ENCODE measurements around the gene VDAC1. TPM values are rescaled to one million over a fixed set of nuclear protein-coding genes. Genes with fewer than 3 reads are reported as not detected.

The VDAC1 gene
- total and polyA plus RNA-seq, 2 of the 8 experiments (the other 6 are each of a cell fraction or from before 2014, with no cell fraction given), result 111 to 301 TPM

DNA sequence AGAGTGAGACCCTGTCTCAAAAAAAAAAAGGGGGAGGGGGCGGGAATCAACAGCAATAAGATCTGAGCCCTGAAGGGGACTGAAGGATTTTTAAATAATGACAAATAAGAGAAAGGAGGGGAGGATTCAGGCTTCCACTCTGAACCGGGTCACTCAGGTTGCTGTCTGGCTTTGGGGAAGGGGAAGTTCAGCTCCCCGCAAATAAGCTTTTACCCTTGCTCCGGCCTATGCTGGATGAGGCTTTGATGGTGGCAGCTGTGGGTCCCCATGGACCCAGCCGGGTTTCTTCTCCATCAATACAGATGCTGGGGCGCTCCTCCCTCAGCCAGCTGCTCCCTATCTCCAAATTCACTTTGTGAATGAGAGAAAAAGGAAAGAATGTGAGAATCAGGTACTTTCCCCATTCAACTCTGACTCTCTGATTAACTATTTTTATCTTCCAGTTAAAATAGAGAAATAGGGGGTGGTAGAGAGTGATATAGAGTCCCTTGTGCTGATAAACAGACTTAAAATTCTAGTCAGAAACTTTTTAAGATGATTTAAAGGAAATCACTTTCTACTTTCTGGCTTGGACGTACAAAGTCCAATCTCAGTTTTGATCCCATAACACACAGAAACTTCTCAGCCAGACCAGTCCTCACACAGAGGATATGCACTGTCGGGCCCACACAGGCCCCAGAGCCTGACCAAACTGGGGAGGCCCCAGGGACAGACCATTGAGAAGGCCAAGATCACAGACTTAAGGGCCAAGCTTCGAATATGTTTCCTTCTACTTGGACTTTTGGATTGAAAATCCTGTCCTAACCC, 76.0 kb downstream of the VDAC1 start:
- H3K36me3 ChIP-seq (ENCODE audit: control insufficient read depth in 2 of 4, insufficient read depth in 4 of 4, low read length in 3 of 4), result no peaks in the 10 kb centered on the region
- H3K4me1 ChIP-seq (replicated peaks in 1 of 4; ENCODE audit: control insufficient read depth in 3 of 4, insufficient read depth in 4 of 4, low read length in 3 of 4), result no peaks in the 10 kb centered on the region; a peak in 3 of 7 replicates
- no peak for FAIRE-seq
- no peak for TF ChIP-seq KDM1A (IDR thresholded peaks at IDR 0.05; ENCODE audit: borderline replicate concordance, low read length)
- no peak for TF ChIP-seq SIX5 (IDR thresholded peaks at IDR 0.05; ENCODE audit: low read depth, low read length)
- no peak for TF ChIP-seq TAF1 (IDR thresholded peaks at IDR 0.05; ENCODE audit: low read depth, low read length)
- TF ChIP-seq, protein P1, sequence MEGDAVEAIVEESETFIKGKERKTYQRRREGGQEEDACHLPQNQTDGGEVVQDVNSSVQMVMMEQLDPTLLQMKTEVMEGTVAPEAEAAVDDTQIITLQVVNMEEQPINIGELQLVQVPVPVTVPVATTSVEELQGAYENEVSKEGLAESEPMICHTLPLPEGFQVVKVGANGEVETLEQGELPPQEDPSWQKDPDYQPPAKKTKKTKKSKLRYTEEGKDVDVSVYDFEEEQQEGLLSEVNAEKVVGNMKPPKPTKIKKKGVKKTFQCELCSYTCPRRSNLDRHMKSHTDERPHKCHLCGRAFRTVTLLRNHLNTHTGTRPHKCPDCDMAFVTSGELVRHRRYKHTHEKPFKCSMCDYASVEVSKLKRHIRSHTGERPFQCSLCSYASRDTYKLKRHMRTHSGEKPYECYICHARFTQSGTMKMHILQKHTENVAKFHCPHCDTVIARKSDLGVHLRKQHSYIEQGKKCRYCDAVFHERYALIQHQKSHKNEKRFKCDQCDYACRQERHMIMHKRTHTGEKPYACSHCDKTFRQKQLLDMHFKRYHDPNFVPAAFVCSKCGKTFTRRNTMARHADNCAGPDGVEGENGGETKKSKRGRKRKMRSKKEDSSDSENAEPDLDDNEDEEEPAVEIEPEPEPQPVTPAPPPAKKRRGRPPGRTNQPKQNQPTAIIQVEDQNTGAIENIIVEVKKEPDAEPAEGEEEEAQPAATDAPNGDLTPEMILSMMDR (IDR thresholded peaks at IDR 0.05; ENCODE audit: control extremely low read depth in 1 of 3, insufficient read depth in 1 of 3, low read depth in 1 of 3, low read length in 3 of 3), result no peak
- no peak for TF ChIP-seq EP300 (IDR thresholded peaks at IDR 0.05; ENCODE audit: borderline replicate concordance in 1 of 2, low read depth in 2 of 2, low read length in 2 of 2)
- TF ChIP-seq KDM4A (IDR thresholded peaks at IDR 0.05; ENCODE audit: low read depth, low read length, severe bottlenecking), result no peak
- H2AFZ ChIP-seq (ENCODE audit: low read length), result no peak overlapping the region
- no peak overlapping the region for H3K14ac ChIP-seq (ENCODE audit: insufficient read length)
- H4K5ac ChIP-seq (ENCODE audit: insufficient read length, low read depth, low read length), result no peak overlapping the region
- no peak overlapping the region for H3K18ac ChIP-seq (ENCODE audit: extremely low read depth, low read length)
- no peak overlapping the region for H3K4me2 ChIP-seq (ENCODE audit: insufficient read depth in 1 of 2, low read depth in 2 of 2, low read length in 2 of 2)
- ChIA-PET POLR2A (ENCODE audit: partially characterized antibody) (no interaction called here), CTCF (ENCODE audit: partially characterized antibody) (interaction anchor here (0.5 to 3.9 kb wide), 3 partner anchors 16 to 86 kb away, joined by 3 to 10 read pairs (median 5); no protein-coding TSS in a partner anchor)
- H3K9ac ChIP-seq (replicated peaks in 1 of 4; ENCODE audit: extremely low read depth in 1 of 4, low read depth in 3 of 4, low read length in 3 of 4), result no peak overlapping the region
- H2BK20ac ChIP-seq (ENCODE audit: low read length), result no peak overlapping the region
- H3K9me3 ChIP-seq (ENCODE audit: insufficient read depth in 2 of 2, low read depth in 1 of 2, low read length in 1 of 2), result no peaks in the 10 kb centered on the region
- no peak overlapping the region for H3K56ac ChIP-seq (replicated peaks; ENCODE audit: insufficient read length, low read depth, low read length)
- no peaks in the 10 kb centered on the region for H4K20me1 ChIP-seq (replicated peaks in 1 of 2; ENCODE audit: control insufficient read depth in 1 of 2, insufficient read depth in 2 of 2, low read length in 2 of 2)
- H3K23me2 ChIP-seq (ENCODE audit: low read depth, low read length), result peaks cover 2% of the 10 kb centered on the region; the same call in 1 of the 2 replicates
- no peak overlapping the region for H2BK120ac ChIP-seq (replicated peaks; ENCODE audit: low read depth, low read length)
- no peak overlapping the region for H3K4me3 ChIP-seq (ENCODE audit: extremely low read depth in 1 of 4, insufficient read depth in 2 of 4, low read depth in 3 of 4, low read length in 4 of 4)
- DNase-seq (ENCODE audit: low read depth in 1 of 2, low spot score in 2 of 2), result no peak
- no peak overlapping the region for H3K27ac ChIP-seq (ENCODE audit: low read depth, low read length)
- H3K4ac ChIP-seq (replicated peaks; ENCODE audit: insufficient read length, low read depth, low read length), result no peak overlapping the region
- H2BK12ac ChIP-seq (ENCODE audit: low read depth, low read length), result no peak overlapping the region
- H3K79me2 ChIP-seq (ENCODE audit: control insufficient read depth in 1 of 2, insufficient read depth in 2 of 2, low read length in 2 of 2), result no peaks in the 10 kb centered on the region
- no peak overlapping the region for H2AK5ac ChIP-seq (ENCODE audit: low read depth, low read length)
- no peak overlapping the region for H3K23ac ChIP-seq (ENCODE audit: insufficient read length)
- no peak overlapping the region for H4K91ac ChIP-seq (replicated peaks; ENCODE audit: insufficient read length, low read length)
- H2BK5ac ChIP-seq (ENCODE audit: low read depth, low read length), result no peak overlapping the region
- H4K8ac ChIP-seq (ENCODE audit: extremely low read depth, insufficient read depth, low read length), result no peak overlapping the region
- H3K27me3 ChIP-seq (replicated peaks in 1 of 4; ENCODE audit: control insufficient read depth in 3 of 4, extremely low read depth in 1 of 4, insufficient read depth in 3 of 4, low read length in 3 of 4), result no peaks in the 10 kb centered on the region; a peak in 1 of 7 replicates
- 83% methylated on average over 8 of the region's 9 CpGs; no CpG with 5 or more reads in 1 of the 2 experiments for WGBS, 2 experiments (ENCODE audit: extremely low coverage in 1 of 2, insufficient coverage in 1 of 2, insufficient read length in 1 of 2, insufficient replicate concordance in 2 of 2, low coverage in 1 of 2, low lambda C conversion rate in 2 of 2, missing lambda C conversion rate in 1 of 2)
- no peak overlapping the region for H2BK15ac ChIP-seq (ENCODE audit: low read length)
- no peaks in the 10 kb centered on the region for H3K79me1 ChIP-seq (ENCODE audit: low read depth, low read length)

Data from H1 (cell line).